ENCODE measurements around the gene SCRN1.
"Not testable (repeated sequence)": the region's sequence is repeated elsewhere in the genome, so short reads cannot be mapped to it uniquely, and the experiment has no call there.

SCRN1 gene

DNA sequence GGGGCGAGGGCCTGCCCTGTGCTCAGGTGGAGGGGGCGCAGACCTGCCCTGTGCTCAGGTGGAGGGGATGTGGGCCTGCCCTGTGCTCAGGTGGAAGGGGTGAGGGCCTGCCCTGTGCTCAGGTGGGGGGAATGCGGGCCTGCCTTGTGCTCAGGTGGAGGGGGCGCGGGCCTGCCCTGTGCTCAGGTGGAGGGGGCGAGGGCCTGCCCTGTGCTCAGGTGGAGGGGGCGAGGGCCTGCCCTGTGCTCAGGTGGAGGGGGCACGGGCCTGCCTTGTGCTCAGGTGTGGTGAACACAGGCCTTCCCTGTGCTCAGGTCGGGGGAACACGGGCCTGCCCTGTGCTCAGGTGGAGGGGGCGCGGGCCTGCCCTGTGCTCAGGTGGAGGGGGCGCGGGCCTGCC lies 98.8 kb downstream of the SCRN1 start:
- DNase-seq (ENCODE audit: low read depth in 2 of 2) = not testable (repeated sequence)

DNA sequence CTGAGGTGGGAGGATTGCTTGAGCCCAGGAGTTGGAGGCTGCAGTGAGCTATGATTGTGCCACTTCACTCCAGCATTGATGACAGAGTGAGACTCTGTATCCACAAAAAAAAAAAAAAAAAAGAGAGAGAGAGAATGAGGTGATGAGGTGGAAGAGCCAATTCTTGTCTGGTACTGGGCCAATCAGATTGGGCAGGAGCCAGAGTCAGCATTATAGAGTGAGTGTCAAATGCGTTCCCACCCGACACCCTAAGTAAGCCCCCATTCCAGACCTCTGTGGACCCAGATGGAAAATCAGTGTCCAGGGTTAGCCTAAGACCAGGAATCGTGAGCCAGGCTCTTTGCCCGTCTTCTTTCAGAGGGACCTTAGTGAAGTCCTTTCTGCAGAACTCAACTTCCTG lies 99.3 kb downstream of the SCRN1 start:
- no peak for DNase-seq (ENCODE audit: low read depth in 2 of 2)

DNA sequence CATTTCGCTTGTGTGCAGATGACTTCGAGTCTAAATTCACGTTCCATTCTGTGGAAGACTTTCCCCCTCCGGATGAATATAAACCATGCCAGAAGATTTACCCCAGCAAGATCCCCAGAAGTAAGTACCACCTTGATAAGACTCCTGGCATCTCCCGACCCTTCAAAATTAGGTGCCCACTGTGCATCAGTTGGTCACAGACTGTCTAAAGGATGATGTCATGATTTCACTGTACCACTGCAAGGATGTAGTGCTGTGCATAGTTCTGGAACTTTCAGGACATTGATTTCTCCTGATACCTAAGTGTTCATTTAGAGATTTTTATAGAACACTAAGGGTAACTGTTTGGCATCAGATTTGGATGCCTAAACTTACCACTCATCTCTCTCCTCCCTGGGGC lies 100.3 kb downstream of the SCRN1 start:
- DNase-seq (ENCODE audit: low read depth in 2 of 2) = no peak

DNA sequence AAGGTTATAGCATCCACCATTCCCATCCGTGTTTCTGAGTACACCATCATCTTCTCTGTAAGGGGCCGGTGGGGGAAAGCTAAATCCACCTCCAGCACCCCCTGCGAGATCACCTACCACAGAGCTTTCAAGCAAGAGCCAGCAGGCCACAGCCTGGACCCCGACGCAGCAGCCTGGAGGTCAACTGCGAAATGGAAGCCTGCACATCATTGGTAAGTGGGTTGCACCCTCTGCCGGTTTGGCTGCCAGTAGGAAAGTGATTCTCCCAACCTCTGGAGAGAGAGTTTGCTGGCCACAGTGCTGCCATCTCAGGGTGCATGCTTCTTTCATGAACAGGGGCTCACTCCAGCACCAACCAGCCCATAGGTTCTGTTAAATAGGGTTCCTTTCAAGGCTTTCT lies 101.6 kb downstream of the SCRN1 start:
- DNase-seq (ENCODE audit: low read depth in 2 of 2) = no peak

DNA sequence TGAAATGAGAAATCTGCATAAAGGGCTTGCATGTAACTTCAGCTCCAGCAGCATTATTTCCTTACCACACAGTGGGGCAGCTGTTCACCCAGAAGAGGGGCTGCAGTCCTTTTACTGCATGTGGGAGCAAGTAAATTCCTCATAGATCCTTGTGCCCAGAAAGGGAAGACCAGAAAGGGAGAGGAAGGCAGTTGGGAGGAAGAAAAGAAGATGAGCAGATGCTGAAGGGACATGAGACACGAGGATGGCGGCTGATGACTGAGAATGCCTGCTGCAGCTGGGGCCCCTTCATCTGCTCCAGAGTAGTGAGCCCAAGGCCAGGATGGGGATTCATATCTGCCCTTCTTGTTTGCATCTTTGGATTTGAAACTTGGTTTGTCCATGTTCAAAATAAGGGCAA lies 102.8 kb downstream of the SCRN1 start:
- DNase-seq (ENCODE audit: low read depth in 2 of 2) = no peak

DNA sequence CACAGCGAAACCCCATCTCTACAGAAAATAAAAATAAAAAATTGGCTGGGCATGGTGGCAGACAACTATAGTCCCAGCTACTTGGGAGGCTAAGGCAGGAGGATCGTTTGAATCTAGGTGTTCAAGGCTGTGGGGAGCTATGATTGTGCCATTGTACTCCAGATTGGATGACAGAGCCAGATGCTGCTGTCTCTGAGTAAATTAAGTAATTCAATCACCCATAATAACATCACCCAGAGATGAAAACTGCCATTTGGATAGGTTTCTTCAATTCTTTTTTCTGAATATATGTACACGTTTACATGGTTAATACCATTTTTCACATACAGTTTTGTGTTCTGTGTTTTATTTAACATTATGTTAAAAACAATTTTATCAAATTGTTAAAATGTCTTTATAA lies 104.0 kb downstream of the SCRN1 start:
- no peak for DNase-seq (ENCODE audit: low read depth in 2 of 2)

DNA sequence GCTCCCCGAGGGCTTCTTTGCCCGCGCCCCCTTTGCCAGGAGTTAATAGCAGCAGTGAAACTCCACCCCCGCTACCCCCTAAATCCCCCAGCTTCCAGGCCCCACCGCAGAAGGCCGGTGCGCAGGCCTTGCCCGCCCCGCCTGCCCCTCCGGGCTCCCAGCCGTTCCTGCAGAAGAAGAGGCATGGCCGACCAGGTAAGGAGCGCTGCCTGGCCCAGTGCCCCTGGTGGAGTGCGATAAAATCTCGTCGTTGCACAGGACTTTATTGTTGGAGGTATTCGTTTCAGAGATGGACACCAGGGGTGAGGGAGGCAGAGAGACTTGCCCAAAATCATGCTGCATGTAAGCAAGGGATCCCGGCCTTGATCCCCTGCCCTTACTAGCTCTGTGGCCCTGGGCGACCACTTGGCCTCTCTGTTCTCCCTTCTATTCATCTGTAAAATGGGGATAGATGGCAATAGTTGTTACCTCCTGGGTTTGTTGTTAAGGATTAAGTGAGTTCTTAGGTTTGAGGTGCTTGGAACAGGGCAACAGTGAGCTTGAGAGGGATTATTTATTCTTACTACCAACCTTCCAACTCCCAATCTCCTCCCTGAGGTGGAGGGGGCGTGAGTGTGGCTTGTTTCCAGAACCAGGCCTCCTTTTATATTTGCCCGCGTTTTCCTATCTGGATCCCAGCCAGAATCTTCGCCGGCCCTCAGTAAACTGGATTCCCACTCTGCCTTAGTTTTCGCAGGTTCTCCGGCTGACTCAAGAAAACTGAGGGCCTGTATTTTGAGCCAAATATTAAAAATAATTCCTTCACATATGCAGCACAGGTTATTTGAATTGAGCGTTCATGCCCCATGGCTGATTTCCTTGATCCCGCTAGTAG lies 105.0 kb downstream of the SCRN1 start:
- DNase-seq (ENCODE audit: low read depth in 2 of 2) = no peak

DNA sequence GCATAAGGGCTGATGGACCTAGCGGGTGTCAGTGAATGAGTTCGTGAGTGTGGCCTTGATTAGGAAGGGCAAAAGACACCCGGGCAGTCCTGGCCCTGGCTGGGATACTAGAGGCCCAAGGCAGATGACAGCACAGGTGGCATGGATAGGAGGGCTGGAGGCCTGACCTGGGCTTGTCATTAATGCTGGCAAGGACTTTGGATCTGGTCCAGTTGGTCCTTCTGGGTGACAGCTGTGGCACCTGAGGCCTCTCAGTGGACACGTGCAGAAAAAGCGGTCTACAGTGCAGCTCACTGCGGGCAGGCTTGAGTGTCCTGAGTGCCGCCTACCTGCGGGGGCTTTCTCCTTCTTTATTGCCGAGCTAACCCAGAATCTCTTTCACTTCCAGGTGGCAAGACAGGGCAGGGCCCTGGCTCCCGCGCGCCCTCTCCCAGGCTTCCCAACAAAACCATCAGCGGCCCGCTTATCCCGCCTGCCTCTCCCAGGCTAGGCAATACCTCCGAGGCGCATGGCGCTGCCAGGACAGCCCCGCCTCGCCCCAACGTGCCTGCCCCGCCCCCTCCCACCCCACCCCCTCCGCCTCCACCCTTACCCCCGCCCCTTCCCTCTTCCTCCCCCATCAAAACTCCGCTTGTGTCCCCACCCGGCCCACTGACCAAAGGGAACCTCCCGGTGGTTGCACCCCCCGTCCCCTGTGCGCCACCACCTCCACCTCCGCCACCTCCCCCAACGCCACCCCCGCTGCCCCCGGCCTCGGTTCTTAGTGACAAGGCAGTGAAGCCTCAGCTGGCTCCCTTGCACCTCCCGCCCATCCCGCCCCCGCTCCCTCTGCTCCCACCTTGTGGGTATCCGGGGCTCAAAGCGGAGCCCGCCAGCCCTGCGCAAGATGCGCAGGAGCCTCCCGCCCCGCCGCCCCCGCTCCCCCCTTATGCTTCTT lies 105.9 kb downstream of the SCRN1 start:
- no peak for DNase-seq (ENCODE audit: low read depth in 2 of 2)

DNA sequence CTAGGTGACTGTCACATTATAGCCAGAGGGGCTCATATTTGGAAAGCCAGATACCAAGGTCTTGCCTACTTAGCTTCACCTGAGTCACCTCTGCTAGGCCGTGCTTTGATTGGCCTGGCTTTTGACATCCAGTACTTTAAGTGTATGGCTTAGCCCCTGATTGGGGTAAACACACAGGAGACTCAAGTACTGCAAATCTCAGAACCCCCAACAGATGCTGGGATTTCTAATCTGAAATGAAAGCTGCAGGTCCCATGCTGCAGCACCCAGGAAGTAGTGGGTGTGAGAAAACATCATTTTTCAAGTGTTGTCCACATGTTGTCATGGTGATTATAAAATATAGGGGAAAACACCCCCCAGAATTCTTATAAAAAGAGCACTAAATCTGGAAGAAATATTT lies 107.1 kb downstream of the SCRN1 start:
- no peak for DNase-seq (ENCODE audit: low read depth in 2 of 2)

DNA sequence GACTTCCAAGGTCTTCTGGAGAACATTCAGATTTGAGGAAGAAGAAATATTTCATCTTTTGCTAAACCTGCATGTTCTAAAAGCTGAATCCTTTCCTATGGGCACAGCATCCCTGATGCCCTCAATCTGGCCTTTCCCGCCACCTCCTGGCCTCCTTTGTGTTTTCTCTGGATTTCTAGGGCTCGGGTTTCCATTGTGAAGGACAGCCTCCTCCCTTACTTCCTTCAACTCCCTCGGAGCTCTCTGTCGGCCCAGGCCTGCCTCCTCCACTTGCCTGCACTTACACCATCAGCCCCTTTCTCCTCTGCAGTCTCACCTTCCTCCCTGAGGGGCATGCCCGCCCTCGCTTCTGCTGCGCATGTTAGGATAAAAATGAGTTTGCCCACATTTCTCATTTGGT lies 107.9 kb downstream of the SCRN1 start:
- DNase-seq (ENCODE audit: low read depth in 2 of 2) = no peak

DNA sequence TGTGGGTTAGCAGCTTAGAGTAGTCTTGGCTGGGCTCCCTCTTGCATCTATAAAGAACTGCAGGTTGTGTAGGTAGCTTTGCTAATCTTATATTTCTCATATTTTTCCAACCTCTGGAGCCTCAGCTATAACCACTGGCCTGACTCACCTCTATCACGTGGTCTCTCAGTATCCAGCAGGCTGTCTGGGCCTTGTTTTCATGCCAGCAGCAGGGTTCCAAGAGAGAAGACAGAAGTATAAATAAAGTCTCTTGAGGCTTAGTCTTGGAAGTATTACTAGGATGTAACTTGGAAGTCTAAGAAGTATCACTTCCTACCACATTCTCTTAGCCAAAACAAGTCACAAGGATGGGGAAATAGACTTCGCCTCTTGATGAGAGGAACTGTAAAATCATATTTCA lies 110.0 kb downstream of the SCRN1 start:
- DNase-seq (ENCODE audit: low read depth in 2 of 2) = no peak

DNA sequence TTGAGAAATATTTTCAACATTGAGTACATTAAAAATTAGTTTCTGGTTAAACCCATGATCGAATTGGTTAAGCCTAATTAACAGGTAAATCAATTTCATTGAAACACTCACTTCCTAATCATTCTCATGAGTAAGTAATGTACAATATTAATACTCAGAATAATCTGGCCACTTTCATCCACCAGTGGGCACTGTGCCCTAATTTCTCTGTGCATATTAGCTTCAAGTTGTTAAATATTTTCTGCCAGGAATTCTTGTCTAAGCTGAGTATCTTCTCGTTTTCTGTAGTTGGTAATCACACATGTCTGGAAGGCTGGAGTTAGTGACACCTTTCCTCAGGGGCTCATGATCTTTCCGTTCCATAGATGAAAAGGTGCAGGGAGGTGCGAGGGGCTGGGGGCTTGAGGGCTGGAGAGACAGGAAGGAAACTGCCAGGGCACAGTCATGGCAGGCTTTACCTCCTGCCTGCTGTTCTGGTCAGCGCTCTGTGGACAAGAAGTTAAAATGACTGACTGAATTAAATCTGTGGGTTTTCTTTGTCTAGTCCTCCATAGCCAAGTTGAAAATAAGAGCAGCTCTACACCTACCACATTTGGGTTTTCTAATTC lies 111.4 kb downstream of the SCRN1 start:
- peak in 1 of 2 donors; percentile 3 for DNase-seq (ENCODE audit: low read depth in 2 of 2)

DNA sequence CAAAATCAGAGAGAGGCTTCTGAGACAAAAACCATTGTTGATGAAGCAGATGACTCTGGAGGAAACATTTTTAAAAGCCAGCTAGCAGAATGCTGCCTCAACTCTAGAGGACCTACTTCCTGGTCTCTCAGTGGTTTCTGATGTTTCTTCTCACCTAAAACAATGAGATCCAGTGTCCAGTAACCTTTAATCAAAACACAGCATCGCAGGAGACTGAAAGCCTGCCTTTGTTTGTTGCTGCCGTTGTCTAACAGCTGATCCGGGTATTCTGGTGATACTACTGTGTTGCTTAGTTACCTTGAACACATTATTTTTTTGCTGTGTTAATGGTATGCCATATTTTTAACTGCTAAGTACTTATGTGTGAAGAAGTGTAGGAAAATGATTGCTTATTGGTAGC lies 112.4 kb downstream of the SCRN1 start:
- DNase-seq (ENCODE audit: low read depth in 2 of 2) = no peak

DNA sequence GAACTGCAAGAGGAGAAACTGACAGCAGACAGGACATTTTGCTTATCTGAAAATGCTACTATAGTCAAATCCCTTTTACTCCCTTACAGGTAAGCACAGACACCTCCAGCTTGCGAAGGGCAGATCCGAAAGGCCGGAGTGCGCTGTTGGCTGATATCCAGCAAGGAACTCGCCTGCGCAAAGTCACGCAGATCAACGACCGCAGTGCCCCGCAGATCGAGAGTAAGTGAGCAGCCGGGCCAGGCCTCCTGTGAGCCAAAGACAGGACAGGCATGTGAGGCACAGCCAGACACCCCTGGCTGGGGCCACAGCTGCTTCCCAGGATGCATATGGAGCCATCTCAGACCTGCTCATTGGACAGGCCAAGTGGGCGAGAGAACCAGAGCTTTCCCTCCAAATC lies 113.9 kb downstream of the SCRN1 start:
- no peak for DNase-seq (ENCODE audit: low read depth in 2 of 2)

DNA sequence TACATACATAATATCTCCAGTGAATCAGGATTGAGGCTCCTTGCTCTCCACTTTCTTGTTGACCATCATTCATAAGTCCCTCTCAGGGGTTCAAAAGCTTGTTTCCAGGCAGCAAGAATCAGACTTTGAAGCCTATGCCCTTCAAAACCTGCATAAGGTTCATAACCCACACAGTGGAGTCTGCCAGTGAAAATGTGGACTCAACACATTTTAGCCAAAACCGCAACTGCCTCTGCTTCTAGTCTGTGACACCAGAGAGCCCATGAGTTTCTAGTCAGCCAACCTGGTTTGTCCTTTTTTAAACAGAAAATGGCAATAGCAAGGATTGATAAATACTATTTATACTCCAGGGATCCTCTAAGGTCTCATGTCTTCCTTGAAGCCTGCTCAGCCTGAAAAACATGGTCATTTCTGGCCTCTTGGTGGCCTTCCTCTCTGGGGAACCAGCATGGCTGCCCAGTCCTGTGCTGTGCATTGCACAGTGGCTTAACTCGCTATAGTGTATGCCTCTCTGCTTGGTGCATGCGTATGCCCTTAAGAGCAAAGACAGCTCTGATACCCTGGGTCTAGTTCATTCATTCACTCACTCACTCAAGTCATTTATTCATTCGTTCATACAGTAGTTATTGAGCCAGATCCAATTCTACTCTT lies 115.8 kb downstream of the SCRN1 start:
- DNase-seq (ENCODE audit: low read depth in 2 of 2) = no peak

DNA sequence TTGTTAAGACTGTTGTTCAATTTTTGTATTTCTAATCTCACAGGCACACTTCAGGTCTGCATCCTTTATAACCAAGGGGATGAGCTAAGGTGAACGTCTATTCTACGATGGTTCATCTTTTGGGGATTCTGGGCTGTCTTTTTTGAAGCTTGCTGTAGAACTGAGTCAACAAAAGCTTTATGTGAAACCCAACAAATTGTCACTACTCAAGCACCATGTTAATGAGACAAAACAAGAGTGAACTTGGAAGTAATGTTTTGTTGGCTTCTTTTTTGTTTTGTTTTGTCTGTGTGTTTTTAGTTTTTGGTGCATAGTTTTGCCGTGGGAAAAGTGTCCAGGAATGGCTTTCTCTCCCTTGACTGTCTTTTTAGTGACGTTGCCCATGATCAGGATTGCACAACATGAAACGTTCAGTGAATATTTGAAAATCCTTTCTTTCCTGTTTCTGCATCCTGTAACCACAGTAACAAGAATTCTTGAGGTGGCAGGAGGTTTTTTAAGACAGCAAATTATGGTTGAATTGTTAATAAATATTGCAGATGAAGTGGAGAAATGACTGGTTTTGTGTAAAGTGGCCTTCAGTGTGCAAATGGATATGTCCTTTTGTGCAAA lies 117.7 kb downstream of the SCRN1 start:
- no peak for DNase-seq (ENCODE audit: low read depth in 2 of 2)
